H1 (cell line): ENCODE results near the gene MTFR2.

Experiments used
- ASH2L ChIP-seq: fragments of 200-600, 300-600 bp; sonication (generic); IDR thresholded peaks from one replicate; pipeline ENCODE4 v1.7.1; 2017; ENCODE audit warnings: low read length
- ATF3 ChIP-seq: IDR thresholded peaks from 2 replicates; pipeline ENCODE4 v1.6.1; 2011; ENCODE audit warnings: low read depth, mild to moderate bottlenecking, low read length; ENCODE audit not compliant: insufficient read depth
- CTBP2 ChIP-seq: IDR thresholded peaks from 2 replicates; pipeline ENCODE4 v1.7.0; 2011; ENCODE audit warnings: borderline replicate concordance, mild to moderate bottlenecking, moderate library complexity, mixed read lengths, low read length; ENCODE audit not compliant: insufficient read depth, insufficient read length
- CTCF ChIP-seq, 3 experiments: IDR thresholded peaks; 1 replicate in 2 of 3; 2 replicates in 1 of 3; pipeline versions ENCODE4 v1.5.1 to v1.6.1; 2011; ENCODE audit warnings: low read length in 3 of 3, mild to moderate bottlenecking in 3 of 3, inconsistent platforms in 2 of 3, low read depth in 1 of 3, moderate library complexity in 1 of 3; ENCODE audit not compliant: insufficient read depth in 1 of 3; ENCODE audit errors: control extremely low read depth in 1 of 3
- EZH2 ChIP-seq: fragments of 200-600 bp; sonication (generic); IDR thresholded peaks from 2 replicates; pipeline ENCODE4 v1.7.1; 2012; ENCODE audit warnings: low read depth, mild to moderate bottlenecking, moderate library complexity, low read length, inconsistent platforms; ENCODE audit not compliant: severe bottlenecking
- GTF2F1 ChIP-seq: IDR thresholded peaks from 2 replicates; pipeline ENCODE4 v1.6.1; 2012; ENCODE audit warnings: low read depth, low read length, improper control_type of control experiment, borderline replicate concordance
- HDAC2 ChIP-seq, 2 experiments: fragments of 300-600 bp in 1 of 2; sonication (generic) in 1 of 2; IDR thresholded peaks; 2 replicates each; pipeline ENCODE4 v1.6.1; 2011 to 2012; ENCODE audit warnings: low read depth in 2 of 2, low read length in 2 of 2, mild to moderate bottlenecking in 2 of 2, moderate library complexity in 2 of 2, borderline replicate concordance in 1 of 2, inconsistent platforms in 1 of 2
- POLR2A ChIP-seq, 2 experiments: IDR thresholded peaks; 1 replicate in 1 of 2; 2 replicates in 1 of 2; pipeline ENCODE4 v1.6.1; 2011; ENCODE audit warnings: low read depth in 2 of 2, low read length in 2 of 2, mild to moderate bottlenecking in 2 of 2; ENCODE audit errors: control extremely low read depth in 1 of 2
- POLR2AphosphoS5 ChIP-seq: IDR thresholded peaks from 2 replicates; pipeline ENCODE4 v1.6.1; 2011; ENCODE audit warnings: low read depth, low read length
- SIN3A ChIP-seq, 2 experiments: IDR thresholded peaks in 1 of 2; conservative IDR thresholded peaks in 1 of 2; 2 replicates each; pipeline ENCODE4 v1.6.1; 2011 to 2012; ENCODE audit warnings: low read length in 2 of 2, improper control_type of control experiment in 1 of 2, low read depth in 1 of 2, mild to moderate bottlenecking in 1 of 2
- SP1 ChIP-seq: IDR thresholded peaks from 2 replicates; pipeline ENCODE4 v1.6.1; 2011; ENCODE audit warnings: low read depth, low read length
- SRF ChIP-seq: IDR thresholded peaks from 2 replicates; pipeline ENCODE4 v1.6.1; 2011; ENCODE audit warnings: mild to moderate bottlenecking, low read depth, low read length, moderate library complexity
- TAF7 ChIP-seq: optimal IDR thresholded peaks from 2 replicates; pipeline ENCODE3; 2011; ENCODE audit warnings: low read depth, mild to moderate bottlenecking, inconsistent platforms, low read length, moderate library complexity, borderline replicate concordance
- TF ChIP-seq, protein P1 (sequence below): IDR thresholded peaks from 2 replicates; pipeline ENCODE4 v1.6.1; 2012; ENCODE audit warnings: inconsistent platforms

GRCh38 chr6:136216503-136217401 lies 33.4 kb downstream of the MTFR2 start:
- TF ChIP-seq CTCF (IDR thresholded peaks at IDR 0.05; ENCODE audit: control extremely low read depth in 1 of 3, insufficient read depth in 1 of 3, low read depth in 1 of 3, low read length in 3 of 3) (no peak), SIN3A (conservative IDR thresholded peaks at IDR 0.05 in 1 of 2, IDR thresholded peaks at IDR 0.05 in 1 of 2; ENCODE audit: low read depth in 1 of 2, low read length in 2 of 2) (no peak), POLR2A (IDR thresholded peaks at IDR 0.05; ENCODE audit: control extremely low read depth in 1 of 2, low read depth in 2 of 2, low read length in 2 of 2) (no peak), GTF2F1 (no peak), HDAC2 (IDR thresholded peaks at IDR 0.05; ENCODE audit: borderline replicate concordance in 1 of 2, low read depth in 2 of 2, low read length in 2 of 2) (no peak), CTBP2 (no peak), EZH2 (no peak), POLR2AphosphoS5 (no peak), ASH2L (no peak), TAF7 (no peak), SP1 (no peak), ATF3 (no peak), SRF (no peak)
- TF ChIP-seq, protein P1, sequence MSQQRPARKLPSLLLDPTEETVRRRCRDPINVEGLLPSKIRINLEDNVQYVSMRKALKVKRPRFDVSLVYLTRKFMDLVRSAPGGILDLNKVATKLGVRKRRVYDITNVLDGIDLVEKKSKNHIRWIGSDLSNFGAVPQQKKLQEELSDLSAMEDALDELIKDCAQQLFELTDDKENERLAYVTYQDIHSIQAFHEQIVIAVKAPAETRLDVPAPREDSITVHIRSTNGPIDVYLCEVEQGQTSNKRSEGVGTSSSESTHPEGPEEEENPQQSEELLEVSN = no peak
